Nephron progenitor cell (in vitro differentiated cells): ENCODE data around the gene RAB28.

Experiments
- DNase-seq: peaks from one replicate; pipeline ENCODE4 v3.0.0; 2021
- H3K27ac Mint-ChIP-seq: 2 replicates; pipeline ENCODE4 v1.8.0; 2021; ENCODE audit warnings: mild to moderate bottlenecking, moderate library complexity, mixed read lengths
- H3K27me3 Mint-ChIP-seq: 2 replicates; pipeline ENCODE4 v1.8.0; 2021; ENCODE audit warnings: mild to moderate bottlenecking, low read depth, mixed read lengths; ENCODE audit not compliant: poor library complexity
- H3K36me3 Mint-ChIP-seq: 2 replicates; pipeline ENCODE4 v1.8.0; 2021; ENCODE audit warnings: low read depth, mixed read lengths
- H3K4me1 Mint-ChIP-seq: 2 replicates; pipeline ENCODE4 v1.8.0; 2021; ENCODE audit warnings: mixed read lengths
- H3K4me3 Mint-ChIP-seq: 2 replicates; pipeline ENCODE4 v1.8.0; 2021; ENCODE audit warnings: mild to moderate bottlenecking, moderate library complexity, mixed read lengths
- H3K9me3 Mint-ChIP-seq: 2 replicates; pipeline ENCODE4 v1.8.0; 2021; ENCODE audit warnings: mild to moderate bottlenecking, moderate library complexity, mixed read lengths
- TF ChIP-seq, protein P1 (sequence below): fragments of 200-600 bp; sonication (generic); IDR thresholded peaks from 2 replicates; pipeline ENCODE4 v1.5.0; 2021; ENCODE audit warnings: antibody characterized with exemption

Gene RAB28

GRCh38 chr4:13471400-13471799, 12.7 kb downstream of the RAB28 start:
- Mint-ChIP-seq H3K4me1 (no peaks in the 10 kb centered on the region), H3K9me3 (peaks cover 5% of the 10 kb centered on the region), H3K27me3 (no peaks in the 10 kb centered on the region), H3K4me3 (no peak overlapping the region), H3K36me3 (peaks cover 36% of the 10 kb centered on the region), H3K27ac (no peak overlapping the region)
- no peak for DNase-seq
- TF ChIP-seq, protein P1, sequence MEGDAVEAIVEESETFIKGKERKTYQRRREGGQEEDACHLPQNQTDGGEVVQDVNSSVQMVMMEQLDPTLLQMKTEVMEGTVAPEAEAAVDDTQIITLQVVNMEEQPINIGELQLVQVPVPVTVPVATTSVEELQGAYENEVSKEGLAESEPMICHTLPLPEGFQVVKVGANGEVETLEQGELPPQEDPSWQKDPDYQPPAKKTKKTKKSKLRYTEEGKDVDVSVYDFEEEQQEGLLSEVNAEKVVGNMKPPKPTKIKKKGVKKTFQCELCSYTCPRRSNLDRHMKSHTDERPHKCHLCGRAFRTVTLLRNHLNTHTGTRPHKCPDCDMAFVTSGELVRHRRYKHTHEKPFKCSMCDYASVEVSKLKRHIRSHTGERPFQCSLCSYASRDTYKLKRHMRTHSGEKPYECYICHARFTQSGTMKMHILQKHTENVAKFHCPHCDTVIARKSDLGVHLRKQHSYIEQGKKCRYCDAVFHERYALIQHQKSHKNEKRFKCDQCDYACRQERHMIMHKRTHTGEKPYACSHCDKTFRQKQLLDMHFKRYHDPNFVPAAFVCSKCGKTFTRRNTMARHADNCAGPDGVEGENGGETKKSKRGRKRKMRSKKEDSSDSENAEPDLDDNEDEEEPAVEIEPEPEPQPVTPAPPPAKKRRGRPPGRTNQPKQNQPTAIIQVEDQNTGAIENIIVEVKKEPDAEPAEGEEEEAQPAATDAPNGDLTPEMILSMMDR: no peak

GRCh38 chr4:13470379-13470778, 13.8 kb downstream of the RAB28 start:
- no peaks in the 10 kb centered on the region for H3K4me1 Mint-ChIP-seq
- no peak for DNase-seq
- H3K4me3 Mint-ChIP-seq: no peak overlapping the region
- no peak overlapping the region for H3K27ac Mint-ChIP-seq
- TF ChIP-seq, protein P1: no peak
- H3K27me3 Mint-ChIP-seq: no peaks in the 10 kb centered on the region
- peaks cover 47% of the 10 kb centered on the region for H3K36me3 Mint-ChIP-seq
- H3K9me3 Mint-ChIP-seq: peaks cover 15% of the 10 kb centered on the region

- H3K36me3 Mint-ChIP-seq: peaks cover 92% of the 10 kb centered on the region
- DNase-seq: no peak
- H3K27me3 Mint-ChIP-seq: no peaks in the 10 kb centered on the region
- no peaks in the 10 kb centered on the region for H3K4me1 Mint-ChIP-seq
- peaks cover 30% of the 10 kb centered on the region for H3K9me3 Mint-ChIP-seq
- no peak overlapping the region for H3K4me3 Mint-ChIP-seq
- peak overlapping the region; percentile 85 for H3K27ac Mint-ChIP-seq
- TF ChIP-seq, protein P1: no peak
Observed at GRCh38 chr4:13464973-13465372, 19.2 kb downstream of the RAB28 start.

- Mint-ChIP-seq H3K36me3 (peaks cover 93% of the 10 kb centered on the region), H3K4me1 (no peaks in the 10 kb centered on the region), H3K27ac (no peak overlapping the region), H3K27me3 (no peaks in the 10 kb centered on the region), H3K4me3 (no peak overlapping the region), H3K9me3 (peaks cover 30% of the 10 kb centered on the region)
- TF ChIP-seq, protein P1: no peak
- no peak for DNase-seq
Observed at GRCh38 chr4:13464543-13464942, 19.6 kb downstream of the RAB28 start.

DNA sequence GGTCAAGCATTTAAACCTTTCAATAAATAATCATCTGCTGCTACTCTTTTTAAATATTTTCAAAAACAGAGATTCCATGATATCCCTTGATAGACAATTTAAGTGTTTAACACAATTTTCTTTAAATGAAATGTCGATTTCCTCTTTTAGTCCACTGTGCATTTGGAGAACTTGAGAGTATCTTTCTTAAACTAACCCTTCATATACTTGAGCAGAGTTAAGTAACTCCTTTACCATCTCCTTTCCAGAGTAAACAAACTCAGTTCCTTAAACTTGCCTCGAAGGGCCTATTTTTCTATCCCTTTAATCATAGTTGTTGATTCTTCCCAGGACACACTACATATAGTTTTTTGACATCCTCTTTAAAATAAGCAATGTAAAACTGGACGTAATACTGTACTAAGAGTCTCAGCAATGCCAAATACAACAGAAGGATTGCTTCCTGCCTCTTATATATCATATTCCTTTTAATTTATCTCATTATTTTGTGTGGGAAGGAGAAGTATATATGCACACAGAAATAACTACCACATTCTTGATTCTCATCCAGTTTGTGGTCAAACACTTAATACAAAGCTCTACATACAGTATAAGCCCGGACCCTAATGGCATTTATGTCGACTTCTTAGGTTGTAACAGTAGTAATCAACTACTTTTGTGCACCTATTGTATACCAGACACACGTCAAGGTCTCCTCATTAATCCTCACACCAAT, 22.8 kb downstream of the RAB28 start:
- H3K27me3 Mint-ChIP-seq: no peaks in the 10 kb centered on the region
- H3K9me3 Mint-ChIP-seq: peaks cover 24% of the 10 kb centered on the region
- H3K4me3 Mint-ChIP-seq: no peak overlapping the region
- no peak overlapping the region for H3K27ac Mint-ChIP-seq
- TF ChIP-seq, protein P1: no peak
- H3K36me3 Mint-ChIP-seq: peaks cover 85% of the 10 kb centered on the region
- H3K4me1 Mint-ChIP-seq: no peaks in the 10 kb centered on the region
- no peak for DNase-seq

- DNase-seq: no peak
- peaks cover 25% of the 10 kb centered on the region for H3K9me3 Mint-ChIP-seq
Observed at GRCh38 chr4:13455411-13455810, 28.7 kb downstream of the RAB28 start.

More at GRCh38 chr4:13455411-13455810, 28.7 kb downstream of the RAB28 start:
- no peak overlapping the region for H3K4me3 Mint-ChIP-seq
- H3K27me3 Mint-ChIP-seq: peaks cover 4% of the 10 kb centered on the region
- H3K36me3 Mint-ChIP-seq: peaks cover 74% of the 10 kb centered on the region
- TF ChIP-seq, protein P1: no peak
- no peak overlapping the region for H3K27ac Mint-ChIP-seq
- no peaks in the 10 kb centered on the region for H3K4me1 Mint-ChIP-seq
